Jurkat, Clone E6-1 (cell line): ENCODE data around the gene CRISPLD2.
A peak's percentile ranks its signal among the peaks of the same experiment; 100 is the strongest.

Experiments
- DNase-seq: peaks from one replicate; pipeline ENCODE4 v3.0.0-alpha.2; 2011; ENCODE audit warnings: low read depth, low spot score
- H3K4me3 ChIP-seq: 2 replicates; pipeline ENCODE4 v1.5.1; 2011; ENCODE audit warnings: mild to moderate bottlenecking, low read length, control low read depth, moderate library complexity

Gene CRISPLD2

GRCh38 chr16:84892097-84892496 is 72.3 kb downstream of the CRISPLD2 start:
- no peak for DNase-seq
- no peak overlapping the region for H3K4me3 ChIP-seq

GRCh38 chr16:84893467-84893848 is 73.7 kb downstream of the CRISPLD2 start:
- DNase-seq = no peak
- no peak overlapping the region for H3K4me3 ChIP-seq

- DNase-seq = no peak
- no peak overlapping the region for H3K4me3 ChIP-seq
These were observed 74.2 kb downstream of the CRISPLD2 start for GRCh38 chr16:84893849-84894599.

GRCh38 chr16:84895016-84895415 is 75.2 kb downstream of the CRISPLD2 start:
- H3K4me3 ChIP-seq = no peak overlapping the region
- no peak for DNase-seq

GRCh38 chr16:84896847-84897246 is 77.1 kb downstream of the CRISPLD2 start:
- no peak for DNase-seq
- no peak overlapping the region for H3K4me3 ChIP-seq

GRCh38 chr16:84897911-84898377 is 78.2 kb downstream of the CRISPLD2 start:
- no peak for DNase-seq
- no peak overlapping the region for H3K4me3 ChIP-seq

- DNase-seq = no peak
- no peak overlapping the region for H3K4me3 ChIP-seq
These were observed 78.7 kb downstream of the CRISPLD2 start for GRCh38 chr16:84898447-84898846.

GRCh38 chr16:84899414-84899813 is 79.6 kb downstream of the CRISPLD2 start:
- no peak overlapping the region for H3K4me3 ChIP-seq
- DNase-seq = no peak

- DNase-seq = no peak
- H3K4me3 ChIP-seq = no peak overlapping the region
These were observed 86.2 kb downstream of the CRISPLD2 start for GRCh38 chr16:84905965-84906460.

GRCh38 chr16:84907051-84907450 is 87.3 kb downstream of the CRISPLD2 start:
- no peak overlapping the region for H3K4me3 ChIP-seq
- DNase-seq = no peak

- no peak overlapping the region for H3K4me3 ChIP-seq
- no peak for DNase-seq
These were observed 87.8 kb downstream of the CRISPLD2 start for GRCh38 chr16:84907575-84907974.

GRCh38 chr16:84909476-84910085 is 89.8 kb downstream of the CRISPLD2 start:
- no peak for DNase-seq
- no peak overlapping the region for H3K4me3 ChIP-seq

GRCh38 chr16:84911486-84912216 is 91.9 kb downstream of the CRISPLD2 start:
- no peak overlapping the region for H3K4me3 ChIP-seq
- DNase-seq = no peak

- no peak for DNase-seq
- H3K4me3 ChIP-seq = no peak overlapping the region
These were observed 93.5 kb downstream of the CRISPLD2 start for GRCh38 chr16:84913315-84913714.

- H3K4me3 ChIP-seq = no peak overlapping the region
- no peak for DNase-seq
These were observed 94.5 kb downstream of the CRISPLD2 start for GRCh38 chr16:84914273-84914672.

GRCh38 chr16:84916178-84916577 is 96.4 kb downstream of the CRISPLD2 start:
- DNase-seq = peak; percentile 23
- H3K4me3 ChIP-seq = no peak overlapping the region

- no peak for DNase-seq
These were observed 97.1 kb downstream of the CRISPLD2 start for GRCh38 chr16:84916850-84917249.

GRCh38 chr16:84917492-84917891 is 97.7 kb downstream of the CRISPLD2 start:
- H3K4me3 ChIP-seq = no peak overlapping the region

More at GRCh38 chr16:84916850-84917249, 97.1 kb downstream of the CRISPLD2 start:
- no peak overlapping the region for H3K4me3 ChIP-seq

GRCh38 chr16:84918006-84918909 is 98.5 kb downstream of the CRISPLD2 start:
- DNase-seq = no peak
- no peak overlapping the region for H3K4me3 ChIP-seq

More at GRCh38 chr16:84917492-84917891, 97.7 kb downstream of the CRISPLD2 start:
- DNase-seq = no peak
